Endodermal cell (in vitro differentiated cells): ENCODE data around the gene C14orf119. TPM values are rescaled to one million over a fixed set of nuclear protein-coding genes. Genes with fewer than 3 reads are reported as not detected.
A peak's percentile ranks its signal among the peaks of the same experiment; 100 is the strongest.

Source experiments
- DNase-seq: peaks from one replicate; pipeline ENCODE4 v3.0.0-alpha.2; 2017
- H3K27ac ChIP-seq: 2 replicates; pipeline ENCODE4 v1.5.1; 2013; ENCODE audit warnings: mild to moderate bottlenecking, low read depth, low read length, moderate library complexity
- H3K27me3 ChIP-seq: 2 replicates; pipeline ENCODE4 v1.6.1; 2013; ENCODE audit warnings: mild to moderate bottlenecking, low read length, moderate library complexity; ENCODE audit not compliant: insufficient read depth, control insufficient read depth, poor library complexity, severe bottlenecking
- H3K36me3 ChIP-seq: 2 replicates; pipeline ENCODE4 v1.7.0; 2013; ENCODE audit warnings: mild to moderate bottlenecking, low read length, moderate library complexity; ENCODE audit not compliant: control insufficient read depth, insufficient read depth
- H3K4me1 ChIP-seq: one replicate; pipeline ENCODE4 v1.7.0; 2013; ENCODE audit warnings: low read length; ENCODE audit not compliant: control insufficient read depth, insufficient read depth
- H3K4me3 ChIP-seq: 2 replicates; pipeline ENCODE4 v1.5.1; 2013; ENCODE audit warnings: mild to moderate bottlenecking, low read length, moderate library complexity
- H3K9ac ChIP-seq: 2 replicates; pipeline ENCODE4 v1.6.1; 2013; ENCODE audit warnings: mild to moderate bottlenecking, low read length, moderate library complexity; ENCODE audit not compliant: poor library complexity, severe bottlenecking; ENCODE audit errors: extremely low read depth
- H3K9me3 ChIP-seq: 2 replicates; pipeline ENCODE4 v1.6.1; 2013; ENCODE audit warnings: mild to moderate bottlenecking, low read length, moderate library complexity; ENCODE audit not compliant: control insufficient read depth
- H3K27ac Mint-ChIP-seq: 2 replicates; pipeline ENCODE4 v1.8.0; 2020; ENCODE audit warnings: mixed read lengths
- H3K27me3 Mint-ChIP-seq: 2 replicates; pipeline ENCODE4 v1.8.0; 2021; ENCODE audit warnings: mild to moderate bottlenecking, mixed read lengths; ENCODE audit not compliant: insufficient read depth
- H3K36me3 Mint-ChIP-seq: 2 replicates; pipeline ENCODE4 v1.8.0; 2020; ENCODE audit warnings: low read depth, mixed read lengths
- H3K4me1 Mint-ChIP-seq: 2 replicates; pipeline ENCODE4 v1.8.0; 2020; ENCODE audit warnings: mixed read lengths
- H3K4me3 Mint-ChIP-seq: 2 replicates; pipeline ENCODE4 v1.8.0; 2020; ENCODE audit warnings: mild to moderate bottlenecking, moderate library complexity, mixed read lengths
- H3K9me3 Mint-ChIP-seq: 2 replicates; pipeline ENCODE4 v1.8.0; 2020; ENCODE audit warnings: mild to moderate bottlenecking, mixed read lengths
- WGBS, 2 experiments: methylation state at CpG; one replicate each; pipeline versions ENCODE4 v1.1.5 to v1.1.7; 2013; ENCODE audit warnings: missing lambda C conversion rate in 2 of 2, mixed read lengths in 1 of 2; ENCODE audit not compliant: insufficient coverage in 1 of 2, insufficient read length in 1 of 2; 5-methylcytosine and 5-hydroxymethylcytosine counted together
- total RNA-seq, 2 donors: library from RNA; stranded (reverse); fragmentation: NEBNext Ultra II Directional in 1 of 2; extraction: Animal tissue kit (Norgen Biotek cat#: 25700) in 1 of 2; gene quantifications; 2 replicates in 1 of 2; 3 replicates in 1 of 2; pipeline ENCODE4 v1.2.1, GENCODE V29; 2021
- TF ChIP-seq, protein P1 (sequence below): fragments of 200-600 bp; sonication (generic); conservative IDR thresholded peaks from 2 replicates; pipeline ENCODE4 v1.5.0; 2021; ENCODE audit warnings: antibody characterized with exemption, mild to moderate bottlenecking

Gene C14orf119
- total RNA-seq, 2 donors from 2014 or later = 76.7 to 82.9 TPM

DNA sequence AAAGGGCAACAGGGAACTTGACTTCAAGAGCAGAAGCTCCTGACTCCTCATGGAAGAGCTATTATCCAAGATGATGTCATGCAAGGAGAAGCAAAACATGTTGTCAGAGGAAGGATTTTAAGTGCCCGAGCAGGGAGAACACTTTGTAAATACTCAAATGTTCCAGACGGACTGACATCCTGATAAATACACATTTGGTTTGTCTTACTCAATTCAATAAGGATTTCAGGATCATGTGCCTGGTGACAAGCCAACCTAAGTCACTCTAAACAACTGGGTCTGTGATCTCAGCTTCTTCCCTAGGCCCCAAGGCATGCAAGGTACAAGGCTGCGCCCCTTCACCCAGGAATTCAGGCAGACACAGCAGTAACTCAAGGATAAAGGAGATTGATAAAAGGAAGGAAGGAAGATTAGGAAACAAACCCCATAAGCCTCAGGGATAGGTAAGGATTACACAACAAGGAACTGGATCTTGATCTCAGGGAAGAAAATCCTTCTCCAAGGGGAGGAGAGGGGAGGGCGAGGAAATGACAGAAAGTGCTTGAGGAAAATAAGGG lies 50.6 kb downstream of the C14orf119 start:
- H3K36me3 ChIP-seq = no peaks in the 10 kb centered on the region
- H3K4me3 ChIP-seq = no peak overlapping the region
- no peak overlapping the region for H3K9ac ChIP-seq
- H3K36me3 Mint-ChIP-seq = peaks cover 9% of the 10 kb centered on the region
- peaks cover 4% of the 10 kb centered on the region for H3K27me3 Mint-ChIP-seq
- no peak overlapping the region for H3K4me3 Mint-ChIP-seq
- 79% methylated on average over 3 to 4 of the region's 4 CpGs for WGBS, 2 experiments
- DNase-seq = no peak
- peaks cover 22% of the 10 kb centered on the region for H3K27me3 ChIP-seq
- H3K27ac Mint-ChIP-seq = peak overlapping the region; percentile 84
- H3K4me1 Mint-ChIP-seq = peaks cover 20% of the 10 kb centered on the region
- TF ChIP-seq, protein P1, sequence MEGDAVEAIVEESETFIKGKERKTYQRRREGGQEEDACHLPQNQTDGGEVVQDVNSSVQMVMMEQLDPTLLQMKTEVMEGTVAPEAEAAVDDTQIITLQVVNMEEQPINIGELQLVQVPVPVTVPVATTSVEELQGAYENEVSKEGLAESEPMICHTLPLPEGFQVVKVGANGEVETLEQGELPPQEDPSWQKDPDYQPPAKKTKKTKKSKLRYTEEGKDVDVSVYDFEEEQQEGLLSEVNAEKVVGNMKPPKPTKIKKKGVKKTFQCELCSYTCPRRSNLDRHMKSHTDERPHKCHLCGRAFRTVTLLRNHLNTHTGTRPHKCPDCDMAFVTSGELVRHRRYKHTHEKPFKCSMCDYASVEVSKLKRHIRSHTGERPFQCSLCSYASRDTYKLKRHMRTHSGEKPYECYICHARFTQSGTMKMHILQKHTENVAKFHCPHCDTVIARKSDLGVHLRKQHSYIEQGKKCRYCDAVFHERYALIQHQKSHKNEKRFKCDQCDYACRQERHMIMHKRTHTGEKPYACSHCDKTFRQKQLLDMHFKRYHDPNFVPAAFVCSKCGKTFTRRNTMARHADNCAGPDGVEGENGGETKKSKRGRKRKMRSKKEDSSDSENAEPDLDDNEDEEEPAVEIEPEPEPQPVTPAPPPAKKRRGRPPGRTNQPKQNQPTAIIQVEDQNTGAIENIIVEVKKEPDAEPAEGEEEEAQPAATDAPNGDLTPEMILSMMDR = no peak
- no peak overlapping the region for H3K27ac ChIP-seq
- peaks cover 7% of the 10 kb centered on the region for H3K9me3 Mint-ChIP-seq
- H3K4me1 ChIP-seq = peaks cover 4% of the 10 kb centered on the region
- H3K9me3 ChIP-seq = no peaks in the 10 kb centered on the region

- Mint-ChIP-seq H3K4me1 (peaks cover 20% of the 10 kb centered on the region), H3K36me3 (peaks cover 9% of the 10 kb centered on the region), H3K27me3 (peaks cover 4% of the 10 kb centered on the region), H3K4me3 (no peak overlapping the region), H3K9me3 (peaks cover 7% of the 10 kb centered on the region), H3K27ac (peak overlapping the region; percentile 84)
- Histone ChIP-seq H3K9ac (no peak overlapping the region), H3K4me1 (peaks cover 4% of the 10 kb centered on the region), H3K4me3 (no peak overlapping the region), H3K9me3 (no peaks in the 10 kb centered on the region), H3K36me3 (no peaks in the 10 kb centered on the region), H3K27ac (no peak overlapping the region), H3K27me3 (peaks cover 26% of the 10 kb centered on the region)
- DNase-seq = peak; percentile 62
- TF ChIP-seq, protein P1 = no peak
- 77 to 85% methylated on average over 2 of the region's 2 CpGs for WGBS, 2 experiments
Observed at GRCh38 chr14:23146351-23146910, 51.1 kb downstream of the C14orf119 start.

DNA sequence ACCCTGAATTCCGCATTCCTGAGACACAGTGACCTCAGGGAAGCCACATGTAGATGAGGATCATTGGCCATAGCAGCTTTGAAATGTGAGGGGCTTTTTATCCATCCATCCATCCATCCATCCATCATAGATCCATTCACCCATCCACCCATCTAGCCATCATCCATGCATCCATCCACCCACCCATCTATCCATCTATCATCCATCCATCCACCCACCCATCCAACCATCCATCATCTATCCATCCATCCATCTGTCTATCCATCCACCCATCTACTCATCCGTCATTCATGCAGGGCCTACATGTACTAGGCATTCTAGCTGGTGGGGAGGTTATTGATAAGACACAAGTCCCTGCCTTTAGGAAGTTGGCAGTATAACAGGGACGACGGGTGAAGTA lies 51.7 kb downstream of the C14orf119 start:
- H3K4me3 ChIP-seq = no peak overlapping the region
- peaks cover 26% of the 10 kb centered on the region for H3K27me3 ChIP-seq
- TF ChIP-seq, protein P1 = no peak
- no peak overlapping the region for H3K27ac Mint-ChIP-seq
- peaks cover 4% of the 10 kb centered on the region for H3K4me1 ChIP-seq
- no peaks in the 10 kb centered on the region for H3K36me3 ChIP-seq
- H3K27ac ChIP-seq = no peak overlapping the region
- peaks cover 9% of the 10 kb centered on the region for H3K36me3 Mint-ChIP-seq
- H3K9me3 ChIP-seq = no peaks in the 10 kb centered on the region
- peaks cover 7% of the 10 kb centered on the region for H3K9me3 Mint-ChIP-seq
- no peak for DNase-seq
- WGBS, 2 experiments = 97 to 100% methylated on average over 3 to 4 of the region's 4 CpGs
- no peak overlapping the region for H3K9ac ChIP-seq
- peaks cover 4% of the 10 kb centered on the region for H3K27me3 Mint-ChIP-seq
- no peak overlapping the region for H3K4me3 Mint-ChIP-seq
- H3K4me1 Mint-ChIP-seq = peaks cover 20% of the 10 kb centered on the region
